Measurements from ENCODE around the gene RAB18.
"Not testable (repeated sequence)": the region's sequence is repeated elsewhere in the genome, so short reads cannot be mapped to it uniquely, and the experiment has no call there.

Gene RAB18

DNA sequence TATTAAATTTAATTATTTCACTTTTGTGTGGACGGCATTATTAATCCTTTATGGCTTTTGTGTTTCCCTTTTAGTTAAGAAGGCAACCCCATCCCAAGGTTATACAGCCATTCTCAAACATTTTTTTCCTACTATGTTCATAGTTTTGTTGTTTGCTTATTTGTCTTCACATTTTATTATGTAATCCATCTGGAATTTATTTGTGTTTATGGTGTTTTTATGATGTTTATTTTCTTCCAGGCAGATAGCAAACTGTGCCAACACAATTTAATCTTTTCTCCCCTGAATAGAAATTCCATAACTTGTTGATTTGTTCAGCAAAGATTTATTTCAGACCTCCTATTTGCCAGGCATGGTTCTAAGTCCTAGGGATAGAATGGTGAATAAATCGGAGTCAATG is 42.9 kb downstream of the RAB18 start:
- DNase-seq (ENCODE audit: low spot score) = no peak

DNA sequence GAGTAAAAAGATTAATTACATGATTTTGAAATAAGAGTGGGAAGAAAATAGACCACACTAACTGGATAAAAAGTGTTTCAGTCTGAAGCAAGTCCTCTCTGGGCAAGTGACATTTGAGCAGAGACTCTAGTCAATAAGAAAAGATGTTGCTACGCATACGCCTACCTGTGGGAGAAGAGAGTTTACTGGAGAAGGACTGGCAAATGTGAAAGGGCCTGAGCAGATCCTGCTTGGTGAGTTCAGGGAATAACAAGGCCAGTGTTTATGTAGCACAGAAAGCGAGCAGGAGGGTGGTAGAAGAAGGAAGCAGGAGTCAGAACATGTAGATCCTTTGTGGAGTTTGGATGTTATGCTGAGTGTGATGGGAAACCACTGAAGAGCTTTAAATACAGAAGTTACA is 43.4 kb downstream of the RAB18 start:
- DNase-seq (ENCODE audit: low spot score) = no peak

DNA sequence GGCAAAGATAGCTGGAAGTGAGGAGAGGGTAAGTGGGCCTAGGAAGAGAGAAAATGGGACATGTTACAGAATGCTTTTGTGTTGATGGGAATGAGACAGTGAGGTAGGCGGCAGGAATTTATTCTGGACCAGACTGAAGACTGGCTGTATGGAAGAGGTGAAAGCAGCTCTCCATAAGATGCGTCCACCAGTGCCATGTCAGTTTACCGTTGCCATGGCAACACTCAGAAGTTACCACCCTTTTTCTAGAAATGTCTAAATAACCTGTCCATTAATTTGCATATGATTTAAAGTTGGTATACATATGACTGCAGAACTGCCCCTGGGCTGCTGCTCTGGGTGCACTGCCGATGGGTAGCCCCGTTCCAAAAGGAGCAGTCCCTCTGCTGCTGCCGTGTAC is 46.7 kb downstream of the RAB18 start:
- no peak for DNase-seq (ENCODE audit: low spot score)

DNA sequence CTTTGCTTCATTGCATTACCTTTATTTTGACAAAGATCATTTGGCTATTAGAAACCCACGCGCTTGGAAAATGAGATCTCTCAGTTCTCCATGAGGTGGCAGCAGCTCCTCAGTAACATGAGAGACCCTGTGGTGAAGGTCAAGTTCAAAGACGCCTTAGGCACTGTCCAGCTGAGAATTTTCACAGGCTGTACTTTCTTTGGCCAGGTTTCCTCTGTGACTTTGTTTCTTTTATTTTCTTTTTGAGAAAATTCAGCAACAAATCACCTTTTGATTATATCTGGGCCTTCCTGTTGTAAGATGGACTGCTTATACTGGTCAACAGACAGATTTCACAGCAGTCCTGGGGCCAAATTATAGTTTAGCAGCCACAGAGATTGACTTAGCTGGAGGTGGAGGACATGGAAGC is 54.5 kb downstream of the RAB18 start:
- peak; percentile 78 for DNase-seq (ENCODE audit: low spot score)

DNA sequence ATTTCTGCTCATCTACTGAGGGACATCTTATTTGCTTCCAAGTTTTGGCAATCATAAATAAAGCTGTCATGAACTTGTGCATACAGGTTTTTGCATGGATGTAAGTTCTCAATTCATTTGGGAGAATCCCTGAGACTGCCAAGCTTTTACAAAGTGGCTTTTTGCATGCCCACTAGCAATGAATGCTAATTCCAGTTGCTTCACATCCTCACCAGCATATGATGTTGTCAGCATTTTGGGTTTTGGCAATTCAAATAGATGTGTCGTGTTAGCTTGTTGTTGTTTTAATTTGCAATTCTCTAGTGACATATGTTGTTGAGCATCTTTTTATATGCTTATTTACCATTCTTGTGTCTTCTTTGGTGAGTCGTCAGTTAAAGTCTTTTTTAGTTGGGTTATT is 57.2 kb downstream of the RAB18 start:
- DNase-seq (ENCODE audit: low spot score) = no peak

DNA sequence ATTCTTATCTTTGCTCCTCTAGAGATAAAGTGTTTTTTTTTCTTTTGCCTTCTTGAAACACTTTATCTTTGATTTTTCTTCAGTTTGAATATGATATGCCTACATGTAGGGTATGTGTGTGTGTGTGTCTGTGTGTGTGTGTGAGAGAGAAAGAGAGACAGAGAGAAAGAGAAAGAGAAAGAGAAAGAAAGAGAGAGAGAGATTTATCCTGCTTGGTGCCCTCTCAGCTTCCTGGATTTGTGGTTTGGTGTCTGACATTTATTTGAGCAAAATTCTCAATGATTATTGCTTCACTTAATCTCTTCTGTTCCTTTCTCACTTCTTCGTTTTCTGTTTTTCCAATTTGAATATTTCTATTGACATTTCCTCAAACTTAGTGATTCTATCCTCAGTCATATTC is 60.3 kb downstream of the RAB18 start:
- DNase-seq (ENCODE audit: low spot score) = no peak

DNA sequence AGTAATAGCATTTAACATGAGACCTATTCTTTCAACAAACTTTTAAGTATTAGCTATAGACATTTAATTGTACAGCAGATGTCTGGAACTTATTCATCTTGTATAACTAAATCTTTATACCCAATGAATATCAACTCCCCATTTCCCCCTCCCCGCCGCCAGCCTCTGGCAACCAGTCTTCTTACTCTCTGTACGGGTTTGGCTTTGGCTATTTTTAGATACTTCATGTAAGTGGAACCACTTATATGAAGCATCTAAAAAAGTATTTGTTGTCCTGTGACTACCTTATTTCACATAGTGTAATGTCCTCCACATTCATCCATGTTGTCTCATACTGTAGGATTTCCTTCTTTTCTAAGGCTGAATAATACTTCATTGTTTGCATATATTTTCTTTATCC is 60.8 kb downstream of the RAB18 start:
- DNase-seq (ENCODE audit: low spot score) = no peak

DNA sequence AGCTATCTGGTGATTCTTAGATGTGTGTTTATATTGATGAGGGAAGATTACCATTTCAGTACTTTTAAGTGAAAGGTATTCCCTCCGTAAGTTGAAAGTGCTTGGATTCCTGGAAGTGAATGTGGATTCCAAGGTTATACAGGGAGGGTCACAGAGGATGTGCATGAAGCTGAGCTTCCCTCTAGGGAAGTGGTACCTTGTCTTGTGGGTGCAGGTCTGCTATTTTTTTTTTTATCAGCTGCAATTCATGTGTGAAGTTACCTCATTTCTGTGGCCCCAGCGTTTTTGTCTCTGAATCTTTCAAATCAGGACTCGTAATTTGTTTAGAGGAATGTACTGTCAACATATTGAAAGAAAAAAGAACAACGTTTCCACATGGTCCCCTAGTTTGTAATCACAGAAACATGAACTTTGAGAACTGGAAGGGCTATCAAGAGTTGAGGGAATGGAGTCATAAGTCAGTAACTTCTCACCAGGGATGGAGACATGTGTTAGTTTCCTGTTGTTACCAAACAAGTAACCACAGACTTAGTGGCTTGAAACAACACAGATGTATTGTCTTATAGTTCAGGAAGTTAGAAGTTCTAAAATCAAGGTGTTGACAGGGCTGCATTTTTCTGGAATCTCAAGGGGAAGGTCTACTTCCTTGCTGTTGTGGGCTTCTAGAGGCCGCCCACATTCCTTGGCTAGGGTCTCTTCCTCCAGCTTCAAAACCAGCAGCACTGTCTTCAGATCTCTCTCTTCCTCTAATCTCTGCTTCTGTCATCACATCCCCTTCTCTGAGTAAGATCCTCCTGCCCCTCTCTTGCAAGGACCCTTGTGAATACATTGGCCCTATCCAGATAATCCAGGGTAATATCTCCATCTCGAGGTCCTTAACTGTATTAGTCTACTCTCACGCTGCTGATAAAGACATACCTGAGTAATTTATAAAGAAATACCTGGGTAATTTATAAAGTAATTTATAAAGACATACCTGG is 64.4 kb downstream of the RAB18 start:
- no peak for DNase-seq (ENCODE audit: low spot score)

DNA sequence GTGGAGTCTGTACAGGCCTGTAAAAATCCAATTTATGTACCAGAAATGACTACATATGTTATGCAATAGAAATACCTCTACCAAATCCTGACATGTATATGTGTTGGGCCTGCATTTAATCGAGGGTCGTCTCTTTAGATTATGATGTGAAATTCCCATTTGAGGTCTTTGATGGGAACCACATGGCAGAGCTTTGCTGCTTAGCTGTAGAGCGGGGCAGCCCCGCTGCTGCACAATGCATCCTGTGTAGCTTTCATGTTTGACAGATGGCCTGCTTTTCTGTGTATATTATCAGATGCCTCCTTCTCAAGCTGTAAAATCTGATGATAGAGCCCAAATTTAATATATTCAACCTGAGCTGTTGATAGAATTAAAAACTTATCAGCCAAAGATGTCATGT is 65.8 kb downstream of the RAB18 start:
- no peak for DNase-seq (ENCODE audit: low spot score)

DNA sequence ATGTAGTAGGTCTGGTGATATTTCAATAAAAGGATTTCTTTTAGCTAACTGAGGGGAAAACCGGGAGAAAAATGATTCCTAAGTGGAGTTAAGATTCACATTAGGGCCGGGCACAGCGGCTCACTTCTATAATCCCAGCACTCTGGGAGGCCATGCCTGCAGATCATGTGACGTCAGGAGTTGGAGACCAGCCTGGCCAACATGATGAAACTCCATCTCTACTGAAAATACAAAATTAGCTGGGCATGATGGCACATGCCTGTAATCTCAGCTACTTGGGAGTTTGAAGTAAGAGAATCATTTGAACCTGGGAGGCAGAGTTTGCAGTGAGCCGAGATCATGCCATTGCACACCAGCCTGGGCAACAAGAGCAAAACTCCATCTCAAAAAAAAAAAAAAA is 72.9 kb downstream of the RAB18 start:
- not testable (repeated sequence) for DNase-seq (ENCODE audit: low spot score)

DNA sequence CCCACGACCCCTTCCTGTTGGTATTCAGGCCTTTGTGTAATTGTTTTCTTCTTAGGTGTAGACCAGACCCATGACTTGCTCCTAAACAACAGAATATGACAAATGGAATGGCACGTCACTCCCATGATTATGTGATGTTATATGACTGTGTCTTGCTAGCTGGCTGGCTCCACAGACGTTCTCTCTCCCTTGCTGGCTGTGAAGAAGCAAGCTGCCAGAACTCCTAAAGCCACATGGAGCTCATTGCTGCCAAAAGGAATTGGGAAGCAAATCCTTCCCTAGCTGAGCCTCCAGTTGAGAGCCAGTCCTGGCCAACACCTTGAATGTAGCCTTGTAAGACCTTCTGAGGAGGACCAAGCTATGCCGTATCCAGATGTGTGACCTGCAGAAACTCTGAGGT is 74.2 kb downstream of the RAB18 start:
- DNase-seq (ENCODE audit: low spot score) = no peak

DNA sequence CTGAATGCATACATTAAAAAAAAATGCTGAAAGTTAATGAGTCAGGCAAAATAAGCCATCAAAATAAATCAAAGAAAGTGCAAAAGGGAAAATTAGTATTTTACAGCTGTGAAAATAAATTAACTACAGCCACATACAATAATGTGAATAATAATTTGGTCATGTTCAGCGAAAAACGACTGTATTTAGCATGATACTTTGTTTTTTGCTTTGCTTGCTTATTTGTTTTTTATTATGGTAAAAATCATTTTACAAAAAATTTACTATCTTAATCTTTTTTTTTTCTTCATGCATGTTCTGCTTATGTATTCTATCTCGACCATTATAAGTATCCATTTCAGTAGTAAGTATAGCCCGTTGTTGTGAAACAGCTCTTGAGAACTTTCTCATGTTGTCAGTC is 77.1 kb downstream of the RAB18 start:
- no peak for DNase-seq (ENCODE audit: low spot score)

DNA sequence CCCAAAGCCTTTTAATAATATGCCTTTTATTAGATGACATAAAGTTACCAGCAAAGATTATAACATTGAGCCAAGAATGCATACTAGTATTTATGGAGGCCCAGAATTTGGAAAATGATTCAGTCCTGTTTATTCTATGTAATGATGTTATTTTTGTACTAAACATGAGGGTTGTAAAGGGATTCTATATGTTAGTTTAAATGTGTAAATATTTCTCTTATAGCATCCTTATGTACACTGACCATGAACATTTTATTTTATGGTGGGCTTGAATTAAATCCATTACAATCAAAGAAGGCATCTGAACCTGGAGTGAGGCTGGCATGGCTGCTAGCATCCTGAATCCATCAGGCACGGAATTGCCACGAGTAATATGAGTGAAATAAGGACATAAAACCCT is 80.2 kb downstream of the RAB18 start:
- DNase-seq (ENCODE audit: low spot score) = no peak

All from pons (tissue), 1 donor.